HepG2 (cell line): Measurements from ENCODE around the gene TRIM54.

Experiments
- CTCF ChIP-seq: sonication (generic); formaldehyde crosslinking; IDR thresholded peaks from 2 replicates; pipeline ENCODE4 v1.5.0; 2020; ENCODE audit warnings: mild to moderate bottlenecking, missing genetic modification reagents, moderate library complexity
- MAX ChIP-seq: IDR thresholded peaks from 2 replicates; pipeline ENCODE4 v1.6.1; 2012; ENCODE audit warnings: inconsistent platforms
- MED1 ChIP-seq: sonication (generic); formaldehyde crosslinking; IDR thresholded peaks from 2 replicates; pipeline ENCODE4 v1.4.0; 2020; ENCODE audit warnings: missing genetic modification reagents
- POLR2AphosphoS5 ChIP-seq: IDR thresholded peaks from 2 replicates; pipeline ENCODE4 v1.6.1; 2012; ENCODE audit warnings: low read depth, low read length
- RXRA ChIP-seq: sonication (generic); formaldehyde crosslinking; IDR thresholded peaks from 2 replicates; pipeline ENCODE4 v1.5.1; 2020; ENCODE audit warnings: missing genetic modification reagents
- TAF1 ChIP-seq: sonication (generic); formaldehyde crosslinking; IDR thresholded peaks from 2 replicates; pipeline ENCODE4 v1.4.0; 2020; ENCODE audit warnings: missing genetic modification reagents
- ZNF274 ChIP-seq: sonication (generic); formaldehyde crosslinking; IDR thresholded peaks from 2 replicates; pipeline ENCODE4 v1.5.1; 2020; ENCODE audit warnings: mild to moderate bottlenecking, missing genetic modification reagents
- ZNF747 ChIP-seq: sonication (generic); formaldehyde crosslinking; IDR thresholded peaks from 2 replicates; pipeline ENCODE4 v1.8.1; 2023; ENCODE audit warnings: missing genetic modification reagents, mild to moderate bottlenecking, borderline replicate concordance

DNA sequence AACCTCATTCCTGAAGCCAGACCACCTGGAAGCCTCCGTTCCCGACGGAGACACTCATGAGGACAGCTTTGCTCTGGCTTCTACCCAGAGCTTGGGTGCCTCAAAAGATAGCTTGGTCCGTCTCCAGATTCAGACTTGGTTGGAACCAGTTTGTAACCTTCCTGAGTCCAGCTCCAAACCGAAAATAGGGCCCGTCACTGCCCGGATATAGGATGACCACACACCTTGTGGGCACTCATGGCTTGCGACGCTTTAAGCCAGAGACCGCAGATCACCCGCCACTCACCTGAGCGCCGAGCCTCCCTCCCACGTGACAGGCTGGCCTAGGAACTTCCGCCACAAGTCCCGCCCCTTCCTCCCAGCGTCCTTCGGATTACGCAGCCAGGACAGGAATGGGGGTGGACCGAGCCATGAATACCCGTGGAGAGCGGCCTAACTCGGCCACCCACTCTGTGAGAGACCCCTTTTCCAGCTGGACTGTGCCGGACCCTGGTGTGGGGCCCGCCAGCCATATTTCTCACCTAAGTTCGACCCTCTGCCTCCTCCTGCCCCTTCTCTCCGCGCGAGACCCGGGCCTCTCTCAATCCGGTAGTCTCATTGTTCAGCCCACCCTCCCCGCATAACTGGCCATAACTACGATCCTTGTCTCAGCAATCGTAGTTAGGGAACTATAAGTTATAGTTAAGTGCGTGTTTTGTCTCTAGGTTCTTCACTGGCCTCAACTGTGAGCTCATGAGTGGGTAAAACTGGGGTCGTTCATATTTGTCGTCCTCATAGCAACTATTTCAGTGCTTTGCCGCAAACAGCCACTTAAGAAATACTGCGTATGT, 40.8 kb downstream of the TRIM54 start, which contains the start of gene MPV17:
- peak; percentile 54; the same call in 1 of the 2 replicates for TF ChIP-seq MED1
- peak; percentile 95 for TF ChIP-seq TAF1
- peak; percentile 79; the same call in 1 of the 2 replicates for TF ChIP-seq RXRA (CRISPR knock-in tag)
- no peak for TF ChIP-seq CTCF
- TF ChIP-seq MAX = peak; percentile 97
- peak; percentile 82; the same call in 1 of the 2 replicates for TF ChIP-seq ZNF274 (CRISPR knock-in tag)
- TF ChIP-seq POLR2AphosphoS5 = peak; percentile 97
- TF ChIP-seq ZNF747 (CRISPR knock-in tag) = peak; percentile 97
